Common myeloid progenitor, CD34-positive (primary cell): ENCODE data around the gene ETFRF1.
A peak's percentile ranks its signal among the peaks of the same experiment; 100 is the strongest.

Experiments
- CTCF ChIA-PET: fragments of 350-600 bp; sonication (Branson Sonifier 250); formaldehyde crosslinking; loops from one replicate; lab custom pipeline; 2021; ENCODE audit warnings: antibody characterized with exemption; lab: Charles Lee
- POLR2A ChIA-PET: fragments of 350-600 bp; sonication (Branson Sonifier 250); formaldehyde crosslinking; loops from one replicate; lab custom pipeline; 2021; ENCODE audit warnings: antibody characterized with exemption; lab: Charles Lee
- DNase-seq, 3 donors: peaks; one replicate each; pipeline versions ENCODE4 v3.0.0 to v3.0.0-alpha.2; 2013
- H3K27ac ChIP-seq, 2 experiments: 1 replicate in 1 of 2; 2 replicates in 1 of 2; pipeline ENCODE4 v1.7.0; 2013; ENCODE audit warnings: inconsistent platforms in 2 of 2, low read length in 2 of 2, mild to moderate bottlenecking in 2 of 2, low read depth in 1 of 2, moderate library complexity in 1 of 2; ENCODE audit not compliant: severe bottlenecking in 2 of 2, insufficient read depth in 1 of 2, poor library complexity in 1 of 2
- H3K27me3 ChIP-seq, 5 experiments: replicated peaks in 2 of 5; 1 replicate in 3 of 5; 2 replicates in 2 of 5; pipeline versions ENCODE4 v1.6.1 to v1.7.0; 2013; ENCODE audit warnings: low read length in 4 of 5, mild to moderate bottlenecking in 2 of 5, moderate library complexity in 2 of 5, inconsistent platforms in 1 of 5; ENCODE audit not compliant: insufficient read depth in 5 of 5, control insufficient read depth in 4 of 5
- H3K36me3 ChIP-seq, 4 experiments: 1 replicate in 2 of 4; 2 replicates in 2 of 4; pipeline versions ENCODE4 v1.6.1 to v1.7.0; 2013; ENCODE audit warnings: low read length in 3 of 4, control low read depth in 1 of 4, mild to moderate bottlenecking in 1 of 4; ENCODE audit not compliant: control insufficient read depth in 4 of 4, insufficient read depth in 4 of 4
- H3K4me1 ChIP-seq, 4 experiments: 1 replicate in 3 of 4; 2 replicates in 1 of 4; pipeline versions ENCODE4 v1.6.1 to v1.7.1; 2013; ENCODE audit warnings: low read length in 3 of 4, mild to moderate bottlenecking in 3 of 4, control low read depth in 1 of 4, inconsistent platforms in 1 of 4, moderate library complexity in 1 of 4; ENCODE audit not compliant: control insufficient read depth in 4 of 4, insufficient read depth in 4 of 4; ENCODE audit errors: control extremely low read depth in 1 of 4
- H3K4me3 ChIP-seq, 7 experiments: 1 replicate in 4 of 7; 2 replicates in 3 of 7; pipeline versions ENCODE4 v1.5.1 to v1.7.0; 2013; ENCODE audit warnings: mild to moderate bottlenecking in 7 of 7, low read length in 6 of 7, moderate library complexity in 6 of 7, inconsistent platforms in 2 of 7, low read depth in 2 of 7, control low read depth in 1 of 7; ENCODE audit not compliant: insufficient read depth in 4 of 7, control insufficient read depth in 1 of 7; ENCODE audit errors: extremely low read depth in 1 of 7
- H3K9me3 ChIP-seq, 5 experiments: 1 replicate in 4 of 5; 2 replicates in 1 of 5; pipeline versions ENCODE4 v1.6.1 to v1.7.1; 2013; ENCODE audit warnings: low read length in 4 of 5, mild to moderate bottlenecking in 2 of 5, inconsistent platforms in 1 of 5, low read depth in 1 of 5, moderate library complexity in 1 of 5; ENCODE audit not compliant: control insufficient read depth in 4 of 5, insufficient read depth in 2 of 5; ENCODE audit errors: control extremely low read depth in 1 of 5
- WGBS: methylation state at CpG from one replicate; pipeline ENCODE4 v1.1.5; 2013; ENCODE audit not compliant: insufficient coverage; 5-methylcytosine and 5-hydroxymethylcytosine counted together

The ETFRF1 gene

DNA sequence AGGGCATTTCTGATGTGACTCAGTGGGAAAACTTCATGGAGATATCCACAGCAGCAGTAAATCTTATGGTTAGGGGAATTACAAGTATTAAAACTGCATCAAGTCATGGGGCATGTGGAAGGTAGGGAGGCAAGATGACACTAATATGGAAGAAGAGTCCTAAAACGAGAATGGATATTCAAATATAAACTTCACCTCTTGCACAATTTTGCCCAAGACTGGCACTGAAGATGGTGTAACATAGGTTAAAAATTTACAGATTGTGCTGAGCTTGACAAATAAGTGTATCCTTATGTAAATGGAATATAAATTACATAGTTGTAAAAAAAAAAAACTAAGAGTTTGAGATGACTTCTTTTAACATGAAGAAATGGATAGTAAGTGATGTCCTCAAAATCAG, 12.8 kb downstream of the ETFRF1 start:
- no CpG with 5 or more reads among the region's 1 CpG for WGBS
- no peak for DNase-seq
- Histone ChIP-seq H3K4me1 (no peaks in the 10 kb centered on the region), H3K9me3 (no peaks in the 10 kb centered on the region), H3K4me3 (no peak overlapping the region), H3K36me3 (peaks cover 5 to 49% (median 24%) of the 10 kb centered on the region in 4 experiments), H3K27me3 (no peaks in the 10 kb centered on the region), H3K27ac (no peak overlapping the region)
- ChIA-PET CTCF (interaction anchor here (0.6 to 1.3 kb wide), 2 partner anchors 30 to 161 kb away, joined by 3 to 6 read pairs; no protein-coding TSS in a partner anchor), POLR2A (interaction anchor here (1.4 kb wide), 1 partner anchor 13 kb away, joined by 3 read pairs; the partner anchor contains the start of genes DNAI7 and ETFRF1)

DNA sequence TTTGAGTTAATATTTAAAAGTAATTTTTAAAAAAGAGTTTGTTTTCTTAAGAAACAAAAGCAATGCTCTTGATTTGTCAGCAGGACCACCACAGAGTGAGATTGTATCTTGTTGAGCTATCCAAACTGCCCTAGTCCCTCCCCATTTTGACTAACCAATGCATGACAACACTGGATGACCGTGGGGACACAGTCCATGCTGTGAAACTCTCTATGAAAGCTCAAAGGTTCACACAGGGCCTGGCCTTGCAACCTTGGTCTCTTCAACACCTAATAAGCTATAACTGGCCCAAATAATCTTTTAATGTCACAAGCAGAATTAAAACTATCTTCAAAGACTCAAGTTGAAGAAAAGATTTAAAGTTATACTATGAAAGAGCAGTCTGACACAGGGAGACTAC, 13.5 kb downstream of the ETFRF1 start:
- ChIA-PET POLR2A (interaction anchor here (1.4 kb wide), 1 partner anchor 14 kb away, joined by 3 read pairs; the partner anchor contains the start of genes DNAI7 and ETFRF1), CTCF (interaction anchor here (1.1 to 1.3 kb wide), 2 partner anchors 13 to 29 kb away, joined by 4 to 6 read pairs; partner anchors contain the start of genes DNAI7 and ETFRF1)
- 100% methylated on average over 1 of the region's 1 CpG for WGBS
- no peaks in the 10 kb centered on the region for H3K9me3 ChIP-seq
- H3K27me3 ChIP-seq: no peaks in the 10 kb centered on the region
- peaks cover 5 to 42% (median 17%) of the 10 kb centered on the region in 4 experiments for H3K36me3 ChIP-seq
- H3K4me1 ChIP-seq: no peaks in the 10 kb centered on the region
- no peak for DNase-seq
- H3K27ac ChIP-seq: no peak overlapping the region
- no peak overlapping the region for H3K4me3 ChIP-seq

DNA sequence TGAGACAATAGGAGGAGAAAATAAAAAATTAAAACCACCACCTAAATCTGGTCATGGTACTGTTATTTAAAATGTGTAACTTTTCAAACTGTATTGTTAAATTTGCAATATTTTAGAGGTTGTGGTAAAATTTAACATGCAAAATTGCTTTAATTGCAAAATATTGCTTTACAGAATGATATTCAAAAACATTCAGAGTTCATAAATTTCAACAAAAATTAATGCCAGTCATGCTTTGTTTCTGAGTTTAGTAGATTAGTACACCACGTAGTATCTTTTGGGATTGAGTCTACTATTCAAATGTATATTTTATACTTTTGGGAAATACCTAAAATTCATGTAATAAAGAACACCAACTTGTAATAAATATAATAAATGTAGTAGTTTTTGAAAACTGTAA, 18.3 kb downstream of the ETFRF1 start:
- Histone ChIP-seq H3K36me3 (peaks cover 8 to 24% (median 12%) of the 10 kb centered on the region in 4 experiments), H3K9me3 (no peaks in the 10 kb centered on the region), H3K27ac (no peak overlapping the region), H3K4me3 (no peak overlapping the region), H3K4me1 (no peaks in the 10 kb centered on the region), H3K27me3 (no peaks in the 10 kb centered on the region)
- ChIA-PET POLR2A (interaction anchor here (0.6 kb wide), 1 partner anchor 26 kb away, joined by 3 read pairs; no protein-coding TSS in a partner anchor), CTCF (interaction anchor here (1.3 kb wide), 1 partner anchor 16 kb away, joined by 4 read pairs; no protein-coding TSS in a partner anchor)
- whole genome bisulfite sequencing: no CpG with 5 or more reads among the region's 1 CpG
- no peak for DNase-seq

DNA sequence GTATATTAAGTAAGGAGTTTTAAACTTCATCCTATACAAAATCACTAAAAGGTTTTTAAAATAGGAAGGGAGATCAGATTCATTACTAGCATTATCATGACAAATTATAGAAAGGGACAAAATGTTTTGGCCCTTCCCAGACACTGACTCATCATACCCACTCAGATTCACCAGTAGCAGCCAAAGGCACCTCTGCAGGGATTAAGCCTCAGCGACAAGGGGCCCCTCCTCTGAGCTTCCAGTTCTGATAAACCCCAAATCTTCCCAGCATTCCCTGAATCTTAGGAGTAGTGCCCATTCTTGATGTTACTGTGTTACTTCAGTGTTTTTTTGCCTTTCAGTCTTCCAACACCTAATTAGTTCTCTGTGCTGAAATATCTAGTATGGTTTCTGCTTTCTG, 41.2 kb downstream of the ETFRF1 start:
- CTCF ChIA-PET: interaction anchor here (1.3 to 1.4 kb wide), 2 partner anchors 12 to 18 kb away, joined by 3 to 4 read pairs; no protein-coding TSS in a partner anchor
- Histone ChIP-seq H3K4me3 (no peak overlapping the region), H3K4me1 (no peaks in the 10 kb centered on the region), H3K27ac (no peak overlapping the region), H3K27me3 (no peaks in the 10 kb centered on the region), H3K9me3 (no peaks in the 10 kb centered on the region), H3K36me3 (peaks cover 0 to 38% (median 22%) of the 10 kb centered on the region in 4 experiments)
- POLR2A ChIA-PET: no interaction called here
- WGBS: no CpG with 5 or more reads among the region's 1 CpG
- no peak for DNase-seq

DNA sequence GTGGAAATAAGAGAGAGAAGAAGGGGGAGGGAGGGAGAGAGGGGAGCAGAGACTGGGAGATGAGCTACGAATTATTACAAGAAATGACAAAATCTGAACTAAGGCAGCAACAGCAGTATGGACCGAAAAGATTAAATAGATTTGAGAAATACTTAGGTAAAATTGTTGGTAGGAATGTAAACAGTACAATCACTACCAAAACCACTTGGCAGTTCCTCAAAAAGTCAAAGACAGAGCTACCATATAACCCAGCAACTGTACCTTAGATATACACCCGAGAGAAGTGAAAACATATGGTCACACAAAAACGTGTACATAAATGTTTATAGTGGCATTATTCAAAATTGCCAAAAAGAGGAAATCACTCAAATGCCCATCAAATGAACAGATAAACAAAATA, 41.6 kb downstream of the ETFRF1 start:
- ChIA-PET CTCF (interaction anchor here (1.3 to 1.4 kb wide), 2 partner anchors 12 to 17 kb away, joined by 3 to 4 read pairs; no protein-coding TSS in a partner anchor), POLR2A (interaction anchor here (0.6 kb wide), 1 partner anchor 160 kb away, joined by 10 read pairs; no protein-coding TSS in a partner anchor)
- Histone ChIP-seq H3K36me3 (peaks cover 0 to 38% (median 23%) of the 10 kb centered on the region in 4 experiments), H3K27me3 (no peaks in the 10 kb centered on the region), H3K9me3 (no peaks in the 10 kb centered on the region), H3K4me1 (no peaks in the 10 kb centered on the region), H3K27ac (no peak overlapping the region), H3K4me3 (no peak overlapping the region)
- WGBS: 88% methylated on average over 1 of the region's 4 CpGs
- DNase-seq: no peak

DNA sequence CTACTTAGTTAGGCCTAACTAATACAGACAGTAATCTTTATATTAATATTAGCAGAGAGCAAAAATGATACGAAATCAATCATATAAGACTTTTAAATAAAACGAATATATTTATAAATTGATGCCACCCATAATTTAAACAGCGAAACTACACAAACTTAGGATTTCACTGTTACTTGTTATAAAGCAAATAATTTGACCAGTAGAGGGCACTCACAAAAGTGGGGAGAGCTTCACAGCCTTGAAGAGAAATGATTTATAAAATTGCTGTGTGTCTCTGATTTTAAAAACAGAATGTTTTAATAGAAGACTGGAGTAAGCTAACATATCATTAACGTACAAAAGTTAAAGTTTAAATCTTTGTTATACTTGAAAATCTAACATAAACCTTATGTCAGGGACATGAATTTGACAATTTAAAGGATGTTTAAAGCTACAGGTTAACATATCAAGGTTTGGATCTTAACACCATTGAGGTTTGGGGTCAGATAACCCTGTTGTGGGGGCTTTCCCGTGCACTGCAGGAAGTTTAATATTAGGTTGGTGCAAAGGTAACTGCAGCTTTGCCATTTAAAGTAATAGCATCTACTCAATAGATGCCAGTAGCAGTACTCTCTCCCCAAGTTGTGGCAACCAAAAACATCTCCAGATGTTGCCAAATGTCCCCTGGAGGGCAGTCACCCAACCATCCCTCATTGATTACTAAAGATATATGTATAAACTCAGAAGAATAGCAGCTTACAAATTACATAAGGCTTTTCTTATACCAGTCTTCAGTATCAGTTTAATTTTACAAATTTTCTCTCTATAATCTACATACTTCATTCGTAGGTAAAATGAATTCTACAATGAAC, 46.4 kb downstream of the ETFRF1 start:
- POLR2A ChIA-PET: interaction anchor here (0.5 to 1.5 kb wide), 2 partner anchors 124 to 146 kb away, joined by 6 to 7 read pairs; no protein-coding TSS in a partner anchor
- H3K9me3 ChIP-seq: no peaks in the 10 kb centered on the region
- no peak overlapping the region for H3K4me3 ChIP-seq
- H3K27me3 ChIP-seq: no peaks in the 10 kb centered on the region
- DNase-seq: peak; percentile 59 to 78 (median 74)
- WGBS: no CpG with 5 or more reads among the region's 6 CpGs
- H3K27ac ChIP-seq: no peak overlapping the region
- peaks cover 4 to 30% (median 21%) of the 10 kb centered on the region in 4 experiments for H3K36me3 ChIP-seq
- CTCF ChIA-PET: interaction anchor here (0.6 to 2.3 kb wide), 13 partner anchors 8 to 160 kb away, joined by 3 to 9 read pairs (median 5); partner anchors contain the start of gene KRAS
- H3K4me1 ChIP-seq: no peaks in the 10 kb centered on the region
